Activated CD8-positive, alpha-beta T cell treated with anti-CD3 and anti-CD28 coated beads for 36 hours (primary cell): ENCODE data around the gene ANKRD42. TPM values are rescaled to one million over a fixed set of nuclear protein-coding genes. Genes with fewer than 3 reads are reported as not detected.

Source experiments
- ATAC-seq: fragments of 200-7000 bp; cut with Tn5 transposase; one replicate; pipeline ENCODE4 v1.10.0; 2021; ENCODE audit warnings: mild to moderate bottlenecking, moderate library complexity
- CTCF ChIA-PET: fragments of 350-600 bp; sonication (Branson Sonifier 250); formaldehyde crosslinking; loops from one replicate; lab custom pipeline; 2021; ENCODE audit warnings: antibody characterized with exemption; lab: Charles Lee
- POLR2A ChIA-PET: fragments of 350-600 bp; sonication (Branson Sonifier 250); formaldehyde crosslinking; loops from one replicate; lab custom pipeline; 2021; ENCODE audit warnings: antibody characterized with exemption; lab: Charles Lee
- DNase-seq: peaks from one replicate; pipeline ENCODE4 v3.0.0-alpha.2; 2020
- H3K27ac Mint-ChIP-seq: one replicate; pipeline ENCODE4 v1.8.0; 2021; ENCODE audit warnings: mild to moderate bottlenecking, mixed read lengths
- H3K27me3 Mint-ChIP-seq: one replicate; pipeline ENCODE4 v1.8.0; 2021; ENCODE audit warnings: mixed read lengths
- H3K36me3 Mint-ChIP-seq: one replicate; pipeline ENCODE4 v1.8.0; 2021; ENCODE audit warnings: low read depth, mixed read lengths
- H3K4me1 Mint-ChIP-seq: one replicate; pipeline ENCODE4 v1.8.0; 2021; ENCODE audit warnings: low read depth, mixed read lengths
- H3K4me3 Mint-ChIP-seq: one replicate; pipeline ENCODE4 v1.8.0; 2021; ENCODE audit warnings: mild to moderate bottlenecking, moderate library complexity, mixed read lengths
- H3K9me3 Mint-ChIP-seq: one replicate; pipeline ENCODE4 v1.8.0; 2021; ENCODE audit warnings: mixed read lengths
- intact Hi-C: fragments of 100-400 bp; cut with micrococcal nuclease; formaldehyde crosslinking; loops from one replicate; pipeline ENCODE4 v1.10.0; 2022
- total RNA-seq, 2 experiments: library from RNA; stranded (reverse); gene quantifications; one replicate each; pipeline ENCODE4 v1.2.3, GENCODE V29; 2021
- TF ChIP-seq, protein P1 (sequence below): fragments of 200-600 bp; IDR thresholded peaks from one replicate; pipeline ENCODE4 v1.8.0; 2022; ENCODE audit warnings: antibody characterized with exemption, mild to moderate bottlenecking

Gene ANKRD42
- total RNA-seq, 2 experiments from 2014 or later: 3.8 to 4.7 TPM

GRCh38 chr11:83157594-83158356 is 35.7 kb upstream of the ANKRD42 start:
- ATAC-seq (no peak), DNase-seq (peak; percentile 61)
- peak overlapping the region; percentile 100 for H3K27ac Mint-ChIP-seq
- no peaks in the 10 kb centered on the region for H3K27me3 Mint-ChIP-seq
- H3K9me3 Mint-ChIP-seq: no peaks in the 10 kb centered on the region
- CTCF ChIA-PET: interaction anchor here (1.0 to 2.1 kb wide), 6 partner anchors 15 to 291 kb away, joined by 3 to 8 read pairs (median 4); partner anchors contain the start of gene DDIAS
- POLR2A ChIA-PET: interaction anchor here (0.6 to 4.0 kb wide), 20 partner anchors 10 to 257 kb away, joined by 3 to 44 read pairs (median 3); partner anchors contain the start of genes ANKRD42, CCDC90B, DDIAS and PRCP
- intact Hi-C loops: loop anchor here (2.0 to 10.0 kb wide), 4 partner anchors 87 to 257 kb away; partner anchors contain the start of genes DDIAS, PRCP and RAB30
- H3K36me3 Mint-ChIP-seq: peaks cover 47% of the 10 kb centered on the region
- H3K4me3 Mint-ChIP-seq: peak overlapping the region; percentile 100
- peaks cover 34% of the 10 kb centered on the region for H3K4me1 Mint-ChIP-seq
- TF ChIP-seq, protein P1, sequence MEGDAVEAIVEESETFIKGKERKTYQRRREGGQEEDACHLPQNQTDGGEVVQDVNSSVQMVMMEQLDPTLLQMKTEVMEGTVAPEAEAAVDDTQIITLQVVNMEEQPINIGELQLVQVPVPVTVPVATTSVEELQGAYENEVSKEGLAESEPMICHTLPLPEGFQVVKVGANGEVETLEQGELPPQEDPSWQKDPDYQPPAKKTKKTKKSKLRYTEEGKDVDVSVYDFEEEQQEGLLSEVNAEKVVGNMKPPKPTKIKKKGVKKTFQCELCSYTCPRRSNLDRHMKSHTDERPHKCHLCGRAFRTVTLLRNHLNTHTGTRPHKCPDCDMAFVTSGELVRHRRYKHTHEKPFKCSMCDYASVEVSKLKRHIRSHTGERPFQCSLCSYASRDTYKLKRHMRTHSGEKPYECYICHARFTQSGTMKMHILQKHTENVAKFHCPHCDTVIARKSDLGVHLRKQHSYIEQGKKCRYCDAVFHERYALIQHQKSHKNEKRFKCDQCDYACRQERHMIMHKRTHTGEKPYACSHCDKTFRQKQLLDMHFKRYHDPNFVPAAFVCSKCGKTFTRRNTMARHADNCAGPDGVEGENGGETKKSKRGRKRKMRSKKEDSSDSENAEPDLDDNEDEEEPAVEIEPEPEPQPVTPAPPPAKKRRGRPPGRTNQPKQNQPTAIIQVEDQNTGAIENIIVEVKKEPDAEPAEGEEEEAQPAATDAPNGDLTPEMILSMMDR: no peak

DNA sequence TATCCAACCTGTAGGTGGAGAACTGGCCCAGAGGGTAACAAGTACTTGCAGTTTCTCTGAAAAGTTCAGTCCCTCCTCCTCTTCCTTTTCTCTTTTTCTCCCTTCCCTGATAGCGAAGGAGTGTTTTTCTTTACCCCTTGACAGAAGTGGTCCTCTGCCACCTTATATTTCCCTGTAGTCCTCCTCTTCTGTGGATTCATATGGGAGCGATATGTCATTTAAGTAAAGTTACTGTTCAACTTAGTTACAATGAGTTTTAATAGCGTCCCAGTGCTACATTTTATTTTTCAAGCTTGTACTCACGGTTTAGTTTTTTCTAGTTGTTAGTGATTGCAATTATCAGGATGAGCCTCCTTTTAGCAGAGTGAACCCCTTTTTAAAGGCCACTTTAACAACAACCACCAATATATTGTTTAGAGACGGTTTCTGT is 35.1 kb upstream of the ANKRD42 start:
- H3K4me3 Mint-ChIP-seq: peak overlapping the region; percentile 100
- ChIA-PET POLR2A (interaction anchor here (0.6 to 4.0 kb wide), 8 partner anchors 14 to 257 kb away, joined by 3 to 44 read pairs (median 3); partner anchors contain the start of genes DDIAS, PRCP and RAB30), CTCF (interaction anchor here (1.4 to 1.5 kb wide), 2 partner anchors 91 to 291 kb away, joined by 3 to 4 read pairs; no protein-coding TSS in a partner anchor)
- TF ChIP-seq, protein P1: no peak
- ATAC-seq (no peak), DNase-seq (no peak)
- no peaks in the 10 kb centered on the region for H3K9me3 Mint-ChIP-seq
- peak overlapping the region; percentile 100 for H3K27ac Mint-ChIP-seq
- peaks cover 47% of the 10 kb centered on the region for H3K36me3 Mint-ChIP-seq
- H3K4me1 Mint-ChIP-seq: peaks cover 36% of the 10 kb centered on the region
- no peaks in the 10 kb centered on the region for H3K27me3 Mint-ChIP-seq
- intact Hi-C loops: loop anchor here (2.0 to 10.0 kb wide), 3 partner anchors 88 to 196 kb away; partner anchors contain the start of gene RAB30

DNA sequence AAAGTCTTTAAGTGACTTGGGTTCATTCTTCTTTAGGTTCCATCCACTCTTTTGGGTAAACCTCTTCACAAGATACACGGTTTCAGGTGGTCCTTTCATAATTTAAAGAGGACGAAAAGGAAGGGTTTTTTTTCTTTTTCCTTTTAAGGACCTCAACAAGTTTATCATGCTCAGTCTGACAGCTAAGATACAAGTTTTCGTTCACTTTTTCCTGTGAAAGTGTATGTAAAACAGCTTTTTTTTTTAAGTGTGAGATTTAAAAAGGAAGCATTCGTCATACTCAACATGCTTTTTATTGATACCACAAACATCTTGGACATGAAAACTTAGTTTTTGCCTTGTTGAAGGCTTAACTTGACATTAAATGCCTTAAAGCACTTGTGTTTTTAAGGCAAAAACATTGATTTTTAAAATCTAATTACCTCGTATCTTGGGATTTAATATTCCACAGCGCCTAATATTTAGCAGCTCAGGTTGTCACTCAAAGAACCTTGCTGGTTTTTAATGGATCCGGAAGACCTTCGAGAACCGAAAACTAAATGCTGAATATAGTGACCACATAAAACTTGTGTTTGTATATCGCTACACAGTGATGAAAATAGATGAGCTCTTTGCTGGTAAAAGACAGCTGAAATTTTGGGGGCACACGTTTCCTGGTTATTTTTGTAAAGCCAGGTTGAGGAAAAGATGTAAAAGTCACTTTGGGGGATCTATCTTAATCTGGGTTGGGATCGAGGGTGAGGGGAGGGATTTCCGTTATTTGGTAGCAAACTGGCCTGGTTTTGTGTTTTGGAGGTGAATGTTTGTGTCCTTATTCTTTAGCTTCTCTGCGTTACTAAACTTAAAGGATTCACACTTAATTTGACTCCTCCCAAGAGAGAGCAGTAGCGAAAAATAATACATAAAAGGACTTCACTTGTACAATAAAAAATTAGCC is 34.3 kb upstream of the ANKRD42 start:
- intact Hi-C loops: loop anchor here (2.0 to 10.0 kb wide), 3 partner anchors 88 to 197 kb away; partner anchors contain the start of gene RAB30
- POLR2A ChIA-PET: interaction anchor here (0.7 to 4.0 kb wide), 15 partner anchors 11 to 258 kb away, joined by 3 to 44 read pairs (median 3); partner anchors contain the start of genes DDIAS, PRCP and RAB30
- no peak for DNase-seq
- H3K27ac Mint-ChIP-seq: peak overlapping the region; percentile 100
- peak overlapping the region; percentile 100 for H3K4me3 Mint-ChIP-seq
- no peak for ATAC-seq
- H3K9me3 Mint-ChIP-seq: no peaks in the 10 kb centered on the region
- CTCF ChIA-PET: interaction anchor here (0.9 to 2.0 kb wide), 8 partner anchors 15 to 292 kb away, joined by 3 to 6 read pairs (median 4); partner anchors contain the start of gene PRCP
- peaks cover 51% of the 10 kb centered on the region for H3K36me3 Mint-ChIP-seq
- peaks cover 42% of the 10 kb centered on the region for H3K4me1 Mint-ChIP-seq
- TF ChIP-seq, protein P1: no peak
- H3K27me3 Mint-ChIP-seq: no peaks in the 10 kb centered on the region

DNA sequence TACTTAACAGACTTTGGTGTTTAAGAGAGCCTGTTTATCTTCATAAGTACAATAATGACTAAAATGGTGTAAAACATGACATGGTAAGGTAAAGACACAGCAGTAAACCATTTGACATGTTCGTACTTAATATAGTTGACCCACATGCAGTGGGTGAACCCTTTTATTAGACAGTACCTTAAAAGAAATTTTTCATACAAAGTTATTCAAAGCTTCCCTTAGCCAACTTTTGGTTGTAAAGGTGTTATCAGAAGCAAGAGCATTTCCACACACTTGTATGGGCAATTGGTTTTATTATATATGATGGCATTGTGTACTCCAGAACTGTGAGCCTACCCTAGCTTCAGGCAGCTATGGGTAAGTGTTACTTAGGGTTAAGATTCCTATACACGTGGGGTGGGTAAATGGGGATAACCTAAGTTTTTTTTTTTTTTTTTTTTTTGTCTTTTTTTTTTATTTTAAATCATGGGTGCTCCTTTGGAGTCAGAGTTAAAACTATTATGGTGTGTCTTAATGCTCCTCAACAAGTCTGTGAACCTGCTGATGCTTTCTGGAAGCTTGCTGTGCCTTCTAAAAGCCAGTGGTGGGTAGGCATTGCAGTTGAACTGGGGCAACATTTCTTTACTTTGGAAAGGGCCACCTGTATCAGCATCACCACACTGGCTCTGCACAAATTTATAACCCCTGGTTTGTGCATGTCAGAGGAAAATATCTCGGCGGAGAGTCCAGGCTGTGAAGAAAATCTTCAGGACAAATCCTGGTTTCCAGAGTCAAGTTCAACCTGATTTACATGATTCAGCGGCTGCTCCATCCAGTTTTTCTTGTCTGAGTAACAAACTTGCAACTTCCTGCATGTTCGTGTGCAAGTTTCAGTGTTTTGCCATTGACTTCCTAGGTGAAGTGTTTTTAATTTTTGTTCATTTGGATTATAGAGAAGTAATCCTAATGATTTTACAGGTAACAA is 33.3 kb upstream of the ANKRD42 start:
- H3K9me3 Mint-ChIP-seq: no peaks in the 10 kb centered on the region
- ChIA-PET POLR2A (interaction anchor here (0.9 to 3.3 kb wide), 10 partner anchors 8 to 259 kb away, joined by 3 to 18 read pairs (median 4); partner anchors contain the start of genes DDIAS, PRCP and RAB30), CTCF (interaction anchor here (0.9 to 2.0 kb wide), 9 partner anchors 12 to 293 kb away, joined by 3 to 6 read pairs (median 4); partner anchors contain the start of gene PRCP)
- no peak for DNase-seq
- H3K4me1 Mint-ChIP-seq: peaks cover 45% of the 10 kb centered on the region
- TF ChIP-seq, protein P1: no peak
- peak overlapping the region; percentile 100 for H3K27ac Mint-ChIP-seq
- H3K36me3 Mint-ChIP-seq: peaks cover 58% of the 10 kb centered on the region
- intact Hi-C loops: loop anchor here (2.0 to 10.0 kb wide), 4 partner anchors 35 to 198 kb away; partner anchors contain the start of gene RAB30
- no peak for ATAC-seq
- no peaks in the 10 kb centered on the region for H3K27me3 Mint-ChIP-seq
- peak overlapping the region; percentile 100 for H3K4me3 Mint-ChIP-seq
